Measurements from ENCODE around the gene ACTR1A.

- no peak for TF ChIP-seq POLR2A (IDR thresholded peaks at IDR 0.05)
- TF ChIP-seq CTCF (IDR thresholded peaks at IDR 0.05) = no peak
Observed at GRCh38 chr10:102511583-102512274, 9.2 kb upstream of the ACTR1A start.

All from esophagus squamous epithelium (tissue), 4 donors.